Central memory CD4-positive, alpha-beta T cell (primary cell): ENCODE results near the gene SPEF2.

ENCODE experiments used
- DNase-seq: peaks from one replicate; pipeline ENCODE4 v3.0.0; 2022

Gene SPEF2

DNA sequence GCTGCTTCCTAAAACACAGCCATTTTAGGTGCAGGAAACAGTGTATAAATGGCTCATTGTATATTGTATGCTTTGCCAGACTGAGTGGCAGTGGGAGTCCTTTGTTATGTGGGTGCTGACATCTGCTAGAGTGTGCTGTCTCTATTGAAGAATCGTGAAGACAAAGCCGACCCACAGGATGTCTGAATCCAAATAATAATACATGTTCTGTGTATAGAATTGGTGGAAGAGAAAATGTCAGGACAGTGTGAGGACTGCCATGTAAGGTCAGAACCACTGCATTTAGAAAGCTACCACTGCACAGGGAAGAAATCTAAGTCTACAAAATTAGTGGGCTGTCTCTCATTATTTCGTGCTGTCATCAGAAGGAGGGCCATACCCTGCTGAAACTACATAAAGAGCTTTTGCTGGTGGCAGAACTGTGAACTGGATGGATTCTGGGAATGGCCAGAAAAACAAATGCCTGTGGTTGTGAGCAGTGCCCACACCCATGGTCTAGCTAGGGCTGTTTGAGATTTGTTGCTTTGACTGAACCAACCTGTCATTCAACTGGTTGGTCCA lies 241.5 kb downstream of the SPEF2 start:
- DNase-seq, result peak; percentile 59

DNA sequence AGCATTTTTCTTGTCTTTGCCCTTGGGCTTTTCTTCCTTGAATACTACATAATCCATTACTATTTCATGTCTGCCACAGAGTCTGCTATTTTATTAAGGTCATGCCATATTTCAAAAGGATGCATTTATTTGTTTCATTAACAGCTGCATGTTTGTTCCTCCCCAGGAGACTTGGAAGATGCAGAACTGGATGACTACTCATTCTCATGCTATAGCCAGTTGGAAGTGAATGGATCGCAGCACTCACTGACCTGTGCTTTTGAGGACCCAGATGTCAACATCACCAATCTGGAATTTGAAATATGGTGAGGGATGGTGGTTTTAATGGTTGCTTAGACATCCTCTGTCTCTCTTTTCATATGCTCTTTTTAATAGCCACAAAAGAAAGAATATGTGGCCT lies 243.0 kb downstream of the SPEF2 start:
- no peak for DNase-seq

DNA sequence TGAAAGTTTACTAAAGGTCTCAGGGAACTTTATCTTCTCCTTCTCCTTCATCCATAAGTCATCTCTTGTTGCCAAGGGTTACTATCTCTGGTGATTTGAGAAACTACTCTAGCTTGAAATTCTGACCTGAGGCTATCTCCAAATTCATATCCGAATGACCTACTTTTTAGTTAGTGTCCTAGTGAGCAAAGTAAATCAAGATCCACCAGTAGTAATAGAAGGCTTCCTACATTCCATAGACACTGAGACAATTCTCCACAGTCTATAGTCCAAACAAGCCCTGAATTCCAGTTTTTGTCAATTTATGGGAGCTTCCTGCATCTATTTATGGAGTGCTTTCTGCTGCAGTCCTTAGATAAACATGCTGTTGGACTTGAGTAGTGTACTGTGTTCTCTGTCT lies 244.1 kb downstream of the SPEF2 start:
- DNase-seq, result no peak

DNA sequence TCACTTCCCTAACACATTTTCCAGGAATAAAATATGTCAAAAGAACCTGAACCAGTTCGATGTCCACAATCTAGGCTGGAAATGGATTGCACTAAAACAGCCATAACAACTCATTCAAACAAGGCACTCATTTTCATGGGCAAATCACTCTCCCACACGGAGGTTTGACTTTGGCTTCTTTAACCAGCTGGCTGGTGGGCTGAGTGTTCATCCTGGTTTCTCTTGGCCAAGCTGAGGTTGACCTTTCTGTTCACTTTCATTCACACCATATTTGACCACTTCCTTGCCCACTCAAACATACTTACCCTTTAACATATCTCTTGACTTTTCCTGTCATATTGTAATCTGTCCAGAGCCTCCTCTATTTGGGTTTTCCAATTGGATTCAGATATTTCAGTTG lies 244.5 kb downstream of the SPEF2 start:
- no peak for DNase-seq

DNA sequence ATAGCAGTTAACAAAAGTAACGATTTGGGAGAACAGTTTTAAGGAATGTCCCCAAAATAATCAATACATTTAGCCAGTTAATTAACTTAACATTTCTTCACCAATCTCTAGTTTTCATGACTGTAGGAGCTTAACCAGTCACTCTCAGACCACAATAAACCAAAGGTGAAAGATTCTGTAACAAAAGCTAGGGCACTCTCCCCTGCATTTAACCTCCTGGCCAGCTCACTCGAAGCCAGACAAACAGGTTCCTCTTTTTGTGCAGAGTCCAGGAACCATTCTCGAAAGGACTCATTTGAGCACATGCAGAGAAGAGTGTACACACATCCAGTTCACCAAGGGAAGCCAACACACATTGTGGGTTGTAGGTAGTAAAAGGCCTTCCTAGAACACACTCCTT lies 245.5 kb downstream of the SPEF2 start:
- no peak for DNase-seq
